ENCODE results near the gene IL20RB.

IL20RB gene

GRCh38 chr3:136957751-136958288 lies at the start of gene IL20RB:
Gene IL20RB, plus strand, starts transcription at chr3:136957983. Its CDS starts 131 bp downstream, at chr3:136958114.
- in situ Hi-C loops (cut with MboI; ENCODE audit: low sequenced_read_pairs), result no loop called here

GRCh38 chr3:136908297-136908696 lies 49.5 kb upstream of the IL20RB start:
- in situ Hi-C loops (cut with MboI; ENCODE audit: low sequenced_read_pairs), result no loop called here

- in situ Hi-C loops (cut with MboI; ENCODE audit: low sequenced_read_pairs), result no loop called here
Observed at GRCh38 chr3:136909187-136909586, 48.6 kb upstream of the IL20RB start.

- in situ Hi-C loops (cut with MboI; ENCODE audit: low sequenced_read_pairs), result no loop called here
Observed at GRCh38 chr3:136910697-136911096, 47.1 kb upstream of the IL20RB start.

GRCh38 chr3:136913168-136913567 lies 44.6 kb upstream of the IL20RB start:
- in situ Hi-C loops (cut with MboI; ENCODE audit: low sequenced_read_pairs), result no loop called here

- in situ Hi-C loops (cut with MboI; ENCODE audit: low sequenced_read_pairs), result no loop called here
Observed at GRCh38 chr3:136914739-136915138, 43.0 kb upstream of the IL20RB start.

GRCh38 chr3:136916223-136916622 lies 41.6 kb upstream of the IL20RB start:
- in situ Hi-C loops (cut with MboI; ENCODE audit: low sequenced_read_pairs), result no loop called here

GRCh38 chr3:136919799-136920580 lies 37.8 kb upstream of the IL20RB start:
- in situ Hi-C loops (cut with MboI; ENCODE audit: low sequenced_read_pairs), result no loop called here

GRCh38 chr3:136920904-136921611 lies 36.7 kb upstream of the IL20RB start:
- in situ Hi-C loops (cut with MboI; ENCODE audit: low sequenced_read_pairs), result no loop called here

- in situ Hi-C loops (cut with MboI; ENCODE audit: low sequenced_read_pairs), result no loop called here
Observed at GRCh38 chr3:136925425-136926190, 32.2 kb upstream of the IL20RB start.

- in situ Hi-C loops (cut with MboI; ENCODE audit: low sequenced_read_pairs), result no loop called here
Observed at GRCh38 chr3:136928240-136928639, 29.5 kb upstream of the IL20RB start.

- in situ Hi-C loops (cut with MboI; ENCODE audit: low sequenced_read_pairs), result no loop called here
Observed at GRCh38 chr3:136929977-136930670, 27.7 kb upstream of the IL20RB start.

GRCh38 chr3:136931606-136932005 lies 26.2 kb upstream of the IL20RB start:
- in situ Hi-C loops (cut with MboI; ENCODE audit: low sequenced_read_pairs), result no loop called here

- in situ Hi-C loops (cut with MboI; ENCODE audit: low sequenced_read_pairs), result no loop called here
Observed at GRCh38 chr3:136932523-136932922, 25.3 kb upstream of the IL20RB start.

- in situ Hi-C loops (cut with MboI; ENCODE audit: low sequenced_read_pairs), result no loop called here
Observed at GRCh38 chr3:136932978-136933772, 24.6 kb upstream of the IL20RB start.

- in situ Hi-C loops (cut with MboI; ENCODE audit: low sequenced_read_pairs), result no loop called here
Observed at GRCh38 chr3:136937175-136937574, 20.6 kb upstream of the IL20RB start.

GRCh38 chr3:136937851-136938250 lies 19.9 kb upstream of the IL20RB start:
- in situ Hi-C loops (cut with MboI; ENCODE audit: low sequenced_read_pairs), result no loop called here

- in situ Hi-C loops (cut with MboI; ENCODE audit: low sequenced_read_pairs), result no loop called here
Observed at GRCh38 chr3:136938334-136938733, 19.4 kb upstream of the IL20RB start.

- in situ Hi-C loops (cut with MboI; ENCODE audit: low sequenced_read_pairs), result no loop called here
Observed at GRCh38 chr3:136939489-136939888, 18.3 kb upstream of the IL20RB start.

- in situ Hi-C loops (cut with MboI; ENCODE audit: low sequenced_read_pairs), result no loop called here
Observed at GRCh38 chr3:136942803-136943202, 15.0 kb upstream of the IL20RB start.

Data from HL-60/S4 treated with phorbol 12-myristate 13-acetate at 8.2 ng/mL for 4 days and 3 days (cell line).